ENCODE measurements around the gene GTPBP4. TPM values are rescaled to one million over a fixed set of nuclear protein-coding genes. Genes with fewer than 3 reads are reported as not detected.

GTPBP4 gene
- total RNA-seq, 1 experiment from 2014 or later: 62.5 TPM

DNA sequence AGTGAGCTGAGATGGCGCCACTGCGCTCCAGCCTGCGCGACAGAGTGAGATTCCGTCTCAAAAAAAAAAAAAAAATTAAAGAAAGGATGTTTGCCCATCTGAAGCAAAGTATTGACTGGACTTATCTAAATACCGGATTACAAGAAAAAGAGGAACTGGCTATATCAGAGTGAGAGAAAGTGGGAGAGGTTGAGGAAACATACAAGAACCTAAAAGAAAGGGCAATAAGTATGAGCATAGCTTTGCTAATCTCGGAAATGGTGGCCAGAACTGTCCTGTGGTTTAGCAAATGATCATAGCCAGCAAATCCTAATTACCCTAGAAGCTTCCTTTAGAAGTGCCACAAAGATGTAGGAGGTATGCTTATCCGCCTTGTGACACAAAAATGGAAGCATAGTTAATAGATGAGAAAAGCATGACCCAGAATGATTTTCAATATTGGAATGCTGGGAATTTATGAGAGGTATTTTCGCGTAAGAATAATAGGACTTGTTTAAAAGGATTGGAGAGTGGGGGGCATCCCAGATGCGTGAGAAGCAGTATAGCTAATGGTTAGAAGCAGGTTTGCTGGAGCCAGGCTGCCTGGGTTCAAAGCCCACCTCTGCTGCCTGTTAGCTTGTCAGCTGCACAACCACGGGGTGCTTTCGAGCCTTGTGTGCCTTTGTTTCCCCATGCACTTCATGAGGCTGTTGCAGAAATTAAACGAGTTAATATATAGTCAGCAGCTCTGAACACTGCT, 1.2 kb upstream of the GTPBP4 start:
- DNase-seq: peak; percentile 12 to 66
- peak overlapping the region; percentile 57 for H3K27ac ChIP-seq
- no TSS peak for BruUV-seq (replicated peaks)
- CTCF ChIA-PET: no interaction called here
- intact Hi-C loops (cut with micrococcal nuclease; ENCODE audit: unreplicated experiment): loop anchor here (2.0 kb wide), 1 partner anchor 62 kb away; the partner anchor contains the start of gene IDI1
- H3K79me2 ChIP-seq (ENCODE audit: low read depth): peaks cover 48% of the 10 kb centered on the region
- peaks cover 34% of the 10 kb centered on the region for H4K20me1 ChIP-seq (ENCODE audit: insufficient read depth)
- H2AFZ ChIP-seq: peak overlapping the region; percentile 95
- TF ChIP-seq, protein P1, sequence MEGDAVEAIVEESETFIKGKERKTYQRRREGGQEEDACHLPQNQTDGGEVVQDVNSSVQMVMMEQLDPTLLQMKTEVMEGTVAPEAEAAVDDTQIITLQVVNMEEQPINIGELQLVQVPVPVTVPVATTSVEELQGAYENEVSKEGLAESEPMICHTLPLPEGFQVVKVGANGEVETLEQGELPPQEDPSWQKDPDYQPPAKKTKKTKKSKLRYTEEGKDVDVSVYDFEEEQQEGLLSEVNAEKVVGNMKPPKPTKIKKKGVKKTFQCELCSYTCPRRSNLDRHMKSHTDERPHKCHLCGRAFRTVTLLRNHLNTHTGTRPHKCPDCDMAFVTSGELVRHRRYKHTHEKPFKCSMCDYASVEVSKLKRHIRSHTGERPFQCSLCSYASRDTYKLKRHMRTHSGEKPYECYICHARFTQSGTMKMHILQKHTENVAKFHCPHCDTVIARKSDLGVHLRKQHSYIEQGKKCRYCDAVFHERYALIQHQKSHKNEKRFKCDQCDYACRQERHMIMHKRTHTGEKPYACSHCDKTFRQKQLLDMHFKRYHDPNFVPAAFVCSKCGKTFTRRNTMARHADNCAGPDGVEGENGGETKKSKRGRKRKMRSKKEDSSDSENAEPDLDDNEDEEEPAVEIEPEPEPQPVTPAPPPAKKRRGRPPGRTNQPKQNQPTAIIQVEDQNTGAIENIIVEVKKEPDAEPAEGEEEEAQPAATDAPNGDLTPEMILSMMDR (conservative IDR thresholded peaks at IDR 0.05): no peak
- no peak for TF ChIP-seq EZH2 (IDR thresholded peaks at IDR 0.05; ENCODE audit: low read depth)
- peaks cover 20% of the 10 kb centered on the region for H3K4me1 ChIP-seq (replicated peaks; ENCODE audit: insufficient read depth)
- 0 out of 2 replicates have a peak, but pooled peaks cover 4% of the 10 kb centered on the region for H3K36me3 ChIP-seq (ENCODE audit: low read depth)
- no peaks in the 10 kb centered on the region for H3K27me3 ChIP-seq (ENCODE audit: insufficient read depth, low read depth)
- POLR2A ChIA-PET (ENCODE audit: unreplicated experiment): interaction anchor here (0.6 to 0.7 kb wide), 4 partner anchors 42 to 441 kb away, joined by 3 to 5 read pairs (median 4); no protein-coding TSS in a partner anchor
- H3K9me3 ChIP-seq (ENCODE audit: insufficient read depth, low read depth): no peaks in the 10 kb centered on the region
- no peaks in the 10 kb centered on the region for H3K9me2 ChIP-seq (ENCODE audit: insufficient read depth)
- H3K4me3 ChIP-seq: peak overlapping the region; percentile 91
- peak overlapping the region; percentile 90 for H3K4me2 ChIP-seq
- H3F3A ChIP-seq (ENCODE audit: insufficient read depth, low read depth): peaks cover 9% of the 10 kb centered on the region; the same call in 1 of the 2 replicates

DNA sequence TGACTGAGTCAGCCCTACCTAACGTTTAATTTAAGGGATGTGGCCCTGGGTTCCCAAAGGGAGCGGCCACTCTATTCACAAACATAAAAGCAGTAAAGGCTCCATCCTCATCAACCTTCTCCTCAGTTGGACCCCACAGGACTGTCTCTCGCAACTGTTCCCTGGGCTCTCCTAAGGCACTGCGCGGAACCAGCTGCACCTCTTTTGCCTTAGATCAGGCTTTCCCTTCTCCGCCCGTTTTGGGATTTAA, 689 bp upstream of the GTPBP4 start:
- Histone ChIP-seq H4K20me1 (ENCODE audit: insufficient read depth) (peaks cover 38% of the 10 kb centered on the region), H3K36me3 (ENCODE audit: low read depth) (0 out of 2 replicates have a peak, but pooled peaks cover 4% of the 10 kb centered on the region), H3K27me3 (ENCODE audit: insufficient read depth, low read depth) (no peaks in the 10 kb centered on the region), H2AFZ (peak overlapping the region; percentile 95), H3K79me2 (ENCODE audit: low read depth) (peaks cover 53% of the 10 kb centered on the region), H3F3A (ENCODE audit: insufficient read depth, low read depth) (peaks cover 9% of the 10 kb centered on the region; the same call in 1 of the 2 replicates), H3K27ac (peak overlapping the region; percentile 57), H3K9me3 (ENCODE audit: insufficient read depth, low read depth) (no peaks in the 10 kb centered on the region), H3K4me1 (replicated peaks; ENCODE audit: insufficient read depth) (peaks cover 20% of the 10 kb centered on the region), H3K4me3 (peak overlapping the region; percentile 91), H3K9me2 (ENCODE audit: insufficient read depth) (no peaks in the 10 kb centered on the region), H3K4me2 (peak overlapping the region; percentile 90)
- ChIA-PET CTCF (no interaction called here), POLR2A (ENCODE audit: unreplicated experiment) (interaction anchor here (0.6 to 0.7 kb wide), 2 partner anchors 41 to 60 kb away, joined by 3 to 4 read pairs; no protein-coding TSS in a partner anchor)
- intact Hi-C loops (cut with micrococcal nuclease; ENCODE audit: unreplicated experiment): loop anchor here (2.0 kb wide), 1 partner anchor 61 kb away; the partner anchor contains the start of gene IDI1
- TF ChIP-seq, protein P1 (conservative IDR thresholded peaks at IDR 0.05): no peak
- TF ChIP-seq EZH2 (IDR thresholded peaks at IDR 0.05; ENCODE audit: low read depth): no peak
- peak in 1 of 2 experiments; percentile 26 for DNase-seq
- no TSS peak for BruUV-seq (replicated peaks)

DNA sequence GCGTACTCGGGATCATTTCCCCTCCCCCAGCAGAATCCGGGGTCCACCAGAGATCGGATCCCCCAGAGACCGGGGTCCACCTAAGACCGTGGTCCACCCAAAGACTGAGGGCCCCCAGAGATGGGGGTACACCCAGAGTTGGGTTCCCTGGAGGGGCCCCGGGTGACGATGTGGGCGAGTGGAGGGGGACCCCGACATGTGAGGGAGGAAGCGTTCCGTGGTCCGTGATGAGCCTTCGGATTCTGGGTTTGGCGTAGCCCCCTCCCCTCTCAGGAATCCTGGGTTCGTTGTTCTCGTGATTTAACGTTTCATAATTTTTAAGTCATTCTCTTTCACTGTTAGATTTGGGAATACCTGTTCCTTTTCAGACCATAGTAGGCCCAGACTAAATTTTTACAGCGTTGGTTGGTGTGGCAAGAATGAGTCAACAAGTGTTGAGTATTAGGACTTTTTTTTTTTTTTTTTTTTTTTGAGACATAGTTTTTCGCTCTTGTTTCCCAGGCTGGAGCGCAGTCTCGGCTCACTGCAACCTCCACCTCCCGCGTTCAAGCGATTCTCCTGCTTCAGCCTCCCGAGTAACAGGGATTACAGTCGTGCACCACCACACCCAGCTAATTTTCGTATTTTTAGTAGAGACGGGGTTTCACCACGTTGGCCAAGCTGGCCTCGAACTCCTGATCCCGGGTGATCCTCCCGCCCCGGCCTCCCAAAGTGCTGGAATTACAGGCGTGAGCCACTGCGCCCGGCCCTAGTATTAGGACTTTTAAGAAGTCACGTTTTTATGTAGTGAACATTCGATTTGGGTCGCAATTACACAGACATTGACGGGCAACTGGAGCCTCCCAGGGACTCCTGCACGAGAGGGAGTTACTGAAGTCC, 672 bp downstream of the GTPBP4 start:
- H2AFZ ChIP-seq: peak overlapping the region; percentile 62; the same call in 1 of the 2 replicates
- H3K27me3 ChIP-seq (ENCODE audit: insufficient read depth, low read depth): no peaks in the 10 kb centered on the region
- DNase-seq: no peak
- no peaks in the 10 kb centered on the region for H3K9me2 ChIP-seq (ENCODE audit: insufficient read depth)
- H4K20me1 ChIP-seq (ENCODE audit: insufficient read depth): peaks cover 52% of the 10 kb centered on the region
- no peaks in the 10 kb centered on the region for H3K9me3 ChIP-seq (ENCODE audit: insufficient read depth, low read depth)
- peak overlapping the region; percentile 91 for H3K4me3 ChIP-seq
- TSS peak; percentile 40 for BruUV-seq (replicated peaks)
- peak overlapping the region; percentile 50 for H3K27ac ChIP-seq
- ChIA-PET CTCF (no interaction called here), POLR2A (ENCODE audit: unreplicated experiment) (no interaction called here)
- H3F3A ChIP-seq (ENCODE audit: insufficient read depth, low read depth): peaks cover 9% of the 10 kb centered on the region; the same call in 1 of the 2 replicates
- H3K4me2 ChIP-seq: peak overlapping the region; percentile 91
- peaks cover 20% of the 10 kb centered on the region for H3K4me1 ChIP-seq (replicated peaks; ENCODE audit: insufficient read depth)
- peaks cover 7% of the 10 kb centered on the region; the same call in 1 of the 2 replicates for H3K36me3 ChIP-seq (ENCODE audit: low read depth)
- no peak for TF ChIP-seq EZH2 (IDR thresholded peaks at IDR 0.05; ENCODE audit: low read depth)
- TF ChIP-seq, protein P1 (conservative IDR thresholded peaks at IDR 0.05): no peak
- intact Hi-C loops (cut with micrococcal nuclease; ENCODE audit: unreplicated experiment): loop anchor here (1.0 kb wide), 1 partner anchor 58 kb away; the partner anchor contains the start of gene LARP4B
- peaks cover 67% of the 10 kb centered on the region for H3K79me2 ChIP-seq (ENCODE audit: low read depth)

All from PC-9 (cell line).